HG02588 (cell line): Measurements from ENCODE around the gene CDH23.

Experiments
- ATAC-seq: cut with Tn5 transposase; IDR thresholded peaks from one replicate; pipeline ENCODE4 v1.9.1; 2021; ENCODE audit warnings: mild to moderate bottlenecking, moderate library complexity; ENCODE audit not compliant: unreplicated experiment

CDH23 gene

DNA sequence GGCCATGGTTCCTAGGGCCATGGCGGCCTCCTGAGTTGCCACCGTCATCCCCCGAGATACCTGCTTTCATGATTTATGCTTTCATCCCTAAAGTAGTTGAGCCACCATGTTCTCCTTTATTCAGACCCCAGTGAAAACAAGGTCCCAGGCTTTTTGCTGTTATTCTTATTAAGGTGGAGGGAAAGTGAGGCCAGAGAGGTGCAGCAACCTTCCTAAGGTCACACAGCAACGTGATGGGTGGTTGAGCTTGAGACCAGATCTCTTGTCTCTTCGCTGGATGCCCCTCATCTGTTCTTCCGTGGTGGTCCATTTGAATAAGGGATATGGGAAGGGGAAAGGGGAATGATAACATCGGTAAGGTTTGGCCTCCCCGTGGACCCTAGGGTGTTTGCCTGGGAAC lies 180.6 kb downstream of the CDH23 start:
- ATAC-seq: no peak

DNA sequence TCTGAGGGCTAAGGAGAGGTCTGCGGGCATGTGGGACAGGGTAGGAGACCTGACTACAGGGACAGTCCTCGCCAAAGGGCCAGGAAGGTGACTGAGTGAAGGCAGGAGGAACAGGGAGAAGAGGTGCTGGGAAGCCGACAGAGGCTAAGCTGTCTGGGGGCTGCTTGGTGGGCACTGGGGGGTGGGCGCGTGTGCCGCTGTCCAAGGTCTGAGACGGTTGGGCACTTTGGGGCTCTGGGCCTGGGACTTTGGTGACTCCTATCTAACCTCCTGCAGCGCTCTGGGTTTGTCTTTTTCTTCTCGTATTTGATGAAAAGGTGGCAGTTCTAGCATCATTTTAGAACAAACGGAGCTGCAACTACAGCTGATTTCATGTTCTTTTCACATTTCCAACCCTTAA lies 181.3 kb downstream of the CDH23 start:
- no peak for ATAC-seq

DNA sequence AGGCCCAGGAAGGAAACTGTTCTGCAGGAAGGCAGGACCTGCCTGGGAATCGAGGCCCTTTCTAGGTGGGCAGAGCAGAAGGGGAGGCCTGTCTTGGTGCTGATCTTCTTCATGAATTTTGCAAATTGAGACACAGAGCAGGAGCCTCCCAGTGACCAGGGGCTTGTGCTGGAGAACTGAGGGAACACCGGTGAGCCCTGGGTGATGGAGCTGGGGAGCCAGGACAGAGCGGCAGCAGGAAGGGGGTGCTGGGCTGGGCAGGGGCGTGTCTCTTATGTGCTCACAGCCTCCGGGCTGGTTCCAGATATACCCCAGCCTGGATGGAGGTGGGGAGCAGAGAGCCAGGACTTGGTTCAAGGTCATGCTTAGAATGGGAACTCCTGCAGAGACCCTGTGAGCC lies 182.9 kb downstream of the CDH23 start:
- no peak for ATAC-seq

DNA sequence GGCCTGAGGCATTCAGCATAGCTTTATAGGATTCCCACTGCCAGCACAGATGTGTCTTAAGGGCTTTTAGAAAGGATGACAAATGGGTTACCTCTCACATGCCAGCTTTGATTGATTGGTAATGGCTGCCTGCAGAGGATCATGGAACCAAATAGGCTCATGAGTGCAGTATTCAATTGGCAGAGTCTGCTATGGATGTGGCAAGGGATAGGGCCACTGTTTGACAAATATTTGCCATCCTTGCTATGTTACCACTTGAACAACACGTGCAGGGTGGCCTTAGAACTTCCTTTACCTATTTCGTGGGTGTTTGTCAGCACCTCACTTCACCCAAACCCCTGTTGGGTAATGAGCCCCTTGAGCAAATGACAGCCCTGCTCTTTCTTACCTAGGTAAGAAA lies 183.7 kb downstream of the CDH23 start:
- ATAC-seq: no peak

DNA sequence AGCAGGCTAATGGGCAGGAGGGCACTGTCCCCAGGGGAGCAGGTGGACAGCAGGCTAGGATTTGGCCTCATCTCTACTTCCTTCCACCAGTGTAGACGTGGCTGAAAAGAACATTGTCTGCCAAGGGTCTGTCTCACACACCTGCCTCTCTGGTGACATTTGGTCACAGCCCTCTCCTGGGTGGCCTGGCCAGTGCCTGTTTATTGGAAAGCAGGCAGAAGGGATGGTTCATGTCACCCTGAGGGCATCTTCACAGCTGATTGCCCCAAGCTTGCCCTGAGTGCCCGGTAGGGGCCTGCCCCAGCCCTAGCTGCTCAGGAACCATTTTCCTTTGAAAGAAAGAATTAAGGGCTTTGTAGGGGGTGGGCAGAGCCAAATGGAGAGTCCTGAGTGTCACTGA lies 184.2 kb downstream of the CDH23 start:
- ATAC-seq: no peak

DNA sequence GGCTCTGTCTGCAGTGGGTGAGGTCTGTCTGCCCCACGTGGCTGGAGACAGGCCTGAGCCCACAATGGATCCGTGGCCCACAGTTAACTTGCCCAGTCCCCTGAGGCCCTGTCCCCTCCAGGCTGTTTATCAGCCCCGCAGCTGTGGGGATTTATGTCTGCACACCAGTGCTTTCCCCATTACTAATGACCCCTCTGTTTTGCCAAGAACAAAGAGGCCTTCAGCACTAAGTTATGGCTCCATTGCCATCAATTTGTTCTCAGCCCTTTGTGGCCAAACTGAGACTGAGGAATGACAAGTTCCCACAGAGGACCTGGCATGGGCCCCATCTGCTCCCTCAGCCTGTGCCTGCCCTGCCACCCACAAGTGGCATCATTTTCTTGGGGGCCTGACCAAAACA lies 184.7 kb downstream of the CDH23 start:
- ATAC-seq: no peak

DNA sequence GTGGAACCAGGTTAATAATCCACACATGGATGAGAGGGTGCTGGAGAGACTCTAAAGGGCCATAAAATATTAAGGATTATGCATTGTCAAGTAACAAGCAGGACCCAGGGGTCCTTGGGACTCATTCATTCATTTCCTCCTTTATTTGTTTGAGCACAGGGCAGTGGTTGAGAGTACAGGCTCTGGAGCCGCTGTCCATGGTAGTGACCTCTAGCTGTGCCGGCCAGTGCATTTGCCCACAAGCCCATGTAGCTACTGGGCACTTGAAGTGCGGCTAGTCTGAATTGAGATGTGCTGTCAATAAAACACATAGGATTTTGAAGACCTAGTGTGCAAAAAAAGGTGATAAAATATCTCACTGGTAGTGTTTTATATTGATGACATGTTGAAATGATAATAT lies 185.3 kb downstream of the CDH23 start:
- ATAC-seq: no peak

DNA sequence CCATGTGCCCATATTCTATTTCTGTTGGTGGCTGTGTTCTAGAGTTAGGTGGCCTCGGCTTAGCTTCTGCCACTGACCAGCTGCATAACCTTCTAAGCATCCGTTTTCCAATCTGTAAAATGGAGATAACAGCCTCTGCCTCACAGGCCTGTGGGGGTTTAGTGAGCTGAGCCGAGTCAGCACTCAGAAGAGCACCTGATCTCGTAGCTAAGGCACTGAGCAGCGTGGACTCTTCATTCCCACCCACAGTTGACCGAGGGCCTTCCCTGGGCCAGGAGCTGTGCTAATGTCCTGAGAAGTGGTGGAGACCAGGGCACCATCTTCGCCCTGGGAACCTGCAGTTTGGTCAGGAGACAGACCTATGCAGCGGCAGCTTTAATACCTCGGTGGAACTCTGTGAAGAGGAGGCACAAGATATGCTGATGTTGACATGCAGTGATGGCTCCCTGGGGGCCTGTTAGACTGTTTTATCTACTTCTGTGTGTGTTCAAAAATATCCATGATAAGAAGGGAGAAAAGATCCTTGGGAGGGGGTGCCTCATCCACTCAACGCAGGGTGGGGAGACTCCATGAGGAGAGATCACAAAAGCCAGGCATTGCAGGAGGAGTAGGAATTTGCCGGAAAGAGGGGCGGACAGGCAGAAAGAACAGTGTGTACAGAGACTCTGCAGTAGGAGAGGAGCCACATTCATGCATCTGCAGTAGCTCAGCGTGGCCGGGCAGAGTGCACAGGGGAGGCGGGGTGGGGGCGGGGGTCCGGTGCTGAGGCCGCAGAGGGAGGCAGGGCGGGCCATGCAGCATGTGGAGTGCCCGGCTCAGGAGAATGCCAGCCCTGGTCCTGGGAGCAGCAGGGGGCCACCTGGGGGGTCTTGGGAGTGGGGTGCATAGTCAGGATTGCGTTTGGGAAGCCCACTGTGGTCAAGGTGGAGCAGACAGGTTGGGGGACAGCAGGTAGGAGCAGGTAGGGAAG lies 186.1 kb downstream of the CDH23 start:
- ATAC-seq: no peak

DNA sequence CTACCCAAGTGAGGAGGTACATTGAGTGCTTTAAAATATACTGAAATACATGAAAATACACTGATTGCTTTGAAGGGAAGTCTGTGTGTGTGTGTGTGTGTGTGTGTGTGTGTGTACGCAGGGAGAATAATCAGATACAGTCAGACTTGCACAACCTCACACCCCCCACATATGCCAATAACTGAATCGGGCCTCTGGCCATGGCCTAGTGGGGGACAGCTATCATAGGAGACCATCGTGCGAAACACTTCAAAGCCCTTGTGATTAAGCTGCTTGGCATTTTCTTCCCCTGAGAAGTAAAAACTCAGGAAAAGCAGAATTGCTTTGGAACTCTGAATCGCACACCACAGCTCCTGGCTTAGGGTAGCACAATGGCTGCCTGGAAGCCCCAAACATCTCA lies 187.7 kb downstream of the CDH23 start:
- ATAC-seq: no peak

DNA sequence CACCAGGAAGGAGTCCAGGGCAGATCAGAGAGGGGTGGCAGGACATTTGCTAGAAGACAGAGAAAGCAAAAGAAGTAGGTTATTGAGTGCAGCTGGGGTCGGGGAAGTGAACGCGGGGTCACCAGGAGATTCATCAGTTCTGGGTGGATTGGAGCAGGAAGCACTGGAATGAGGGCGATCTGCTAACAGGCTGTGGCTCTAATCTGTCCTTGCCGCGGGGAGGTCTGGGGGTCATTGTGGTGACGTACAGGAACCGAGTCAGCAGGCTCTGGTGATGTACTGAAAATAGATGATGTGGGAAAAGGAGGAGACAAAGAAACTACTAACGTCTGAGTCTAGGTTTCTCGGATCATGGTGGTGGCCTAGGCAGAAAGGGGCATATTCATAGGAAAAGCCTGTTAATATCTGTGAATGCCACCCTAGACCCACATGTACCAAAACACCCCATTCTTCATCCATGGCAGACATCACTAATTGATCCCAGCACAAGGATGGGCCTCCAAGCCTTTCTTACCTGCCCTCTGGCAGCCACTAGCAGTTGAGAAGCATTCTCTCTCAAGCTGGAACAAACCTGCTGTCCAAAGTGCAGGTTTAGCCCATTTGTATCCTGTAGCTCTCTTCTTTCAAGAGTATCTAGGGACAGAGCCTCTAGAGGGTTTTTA lies 188.3 kb downstream of the CDH23 start:
- ATAC-seq: no peak

DNA sequence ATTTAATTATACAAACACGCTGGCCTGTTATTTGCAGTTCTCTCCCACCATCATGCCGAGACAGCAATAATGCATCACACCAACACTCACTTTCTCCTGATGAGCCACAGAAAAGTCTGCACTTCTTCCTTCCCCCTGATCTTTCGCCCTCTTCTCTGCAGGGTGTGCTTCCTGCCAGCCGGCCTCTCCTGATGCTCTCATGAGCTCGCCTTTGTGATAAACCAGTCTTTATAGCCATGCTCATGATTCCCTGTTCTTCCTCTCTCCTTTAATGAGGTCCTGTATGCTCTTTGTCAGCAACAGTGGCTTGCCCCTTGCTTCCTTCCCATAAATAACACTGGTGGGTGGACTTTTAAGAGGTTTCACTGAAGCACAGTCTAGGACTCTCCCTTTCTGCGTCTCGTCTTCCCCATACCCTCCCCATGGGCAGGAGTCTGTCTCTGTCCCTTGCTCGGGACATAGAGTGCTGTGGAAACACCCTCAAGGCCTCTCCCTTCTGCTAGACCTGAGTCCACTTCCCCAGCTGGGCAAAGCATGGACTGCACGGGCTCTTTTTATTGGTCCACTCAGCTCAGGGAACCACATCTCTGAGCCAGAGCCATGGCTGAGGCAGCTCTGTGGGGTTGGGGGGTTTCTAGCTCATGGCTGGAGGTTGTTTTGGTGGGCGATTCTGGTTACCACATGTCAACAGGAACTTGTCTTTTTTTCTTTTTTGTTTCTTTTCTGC lies 189.0 kb downstream of the CDH23 start:
- ATAC-seq: no peak

DNA sequence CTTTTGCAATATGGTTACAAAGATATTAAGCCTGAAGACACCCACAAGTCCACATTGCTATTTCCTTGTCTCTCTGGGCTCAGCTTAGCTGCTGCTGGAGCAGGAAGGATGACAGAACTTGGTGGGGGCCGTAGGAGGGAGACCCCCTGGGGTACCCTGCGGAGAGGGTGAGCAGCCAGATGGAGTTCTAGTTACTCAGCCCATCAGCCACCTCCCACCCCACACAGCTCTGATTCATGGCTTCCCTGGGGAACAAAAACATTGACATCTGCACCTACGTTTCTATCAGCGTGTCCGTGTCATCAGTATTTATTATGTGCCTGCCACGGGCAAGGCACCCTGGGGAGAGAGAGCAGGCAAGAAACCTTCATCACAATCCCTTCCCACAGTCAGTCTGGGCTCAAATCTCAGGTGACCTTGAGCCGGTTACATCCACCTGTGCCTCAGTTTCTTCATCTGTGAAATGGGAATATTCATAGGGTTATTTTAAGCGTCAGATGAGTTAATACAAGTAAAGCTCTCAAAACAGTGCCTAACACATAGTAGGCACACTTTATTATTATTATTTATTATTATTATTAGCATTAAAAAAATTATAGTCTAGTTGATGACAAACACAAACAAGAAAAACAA lies 191.3 kb downstream of the CDH23 start:
- no peak for ATAC-seq

DNA sequence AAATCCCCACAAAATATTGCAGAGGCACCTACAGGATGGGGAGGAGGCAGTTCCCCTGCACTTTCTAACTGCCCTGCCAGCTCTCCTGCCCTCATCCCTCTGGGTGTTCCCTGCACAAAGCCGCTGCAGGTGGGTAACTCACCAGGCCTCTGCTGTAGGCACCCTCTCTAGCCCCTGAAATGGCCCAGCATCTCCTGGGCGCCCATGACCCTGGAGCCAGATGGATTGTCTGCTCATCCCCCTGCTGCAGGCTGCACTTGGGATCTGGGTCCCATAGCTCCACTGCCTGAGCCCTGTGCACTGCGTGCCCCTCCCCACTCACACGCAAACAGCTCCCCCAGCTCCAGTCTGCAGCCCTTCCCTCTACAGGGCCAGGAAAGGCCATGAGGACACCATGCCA lies 192.0 kb downstream of the CDH23 start:
- ATAC-seq: no peak

DNA sequence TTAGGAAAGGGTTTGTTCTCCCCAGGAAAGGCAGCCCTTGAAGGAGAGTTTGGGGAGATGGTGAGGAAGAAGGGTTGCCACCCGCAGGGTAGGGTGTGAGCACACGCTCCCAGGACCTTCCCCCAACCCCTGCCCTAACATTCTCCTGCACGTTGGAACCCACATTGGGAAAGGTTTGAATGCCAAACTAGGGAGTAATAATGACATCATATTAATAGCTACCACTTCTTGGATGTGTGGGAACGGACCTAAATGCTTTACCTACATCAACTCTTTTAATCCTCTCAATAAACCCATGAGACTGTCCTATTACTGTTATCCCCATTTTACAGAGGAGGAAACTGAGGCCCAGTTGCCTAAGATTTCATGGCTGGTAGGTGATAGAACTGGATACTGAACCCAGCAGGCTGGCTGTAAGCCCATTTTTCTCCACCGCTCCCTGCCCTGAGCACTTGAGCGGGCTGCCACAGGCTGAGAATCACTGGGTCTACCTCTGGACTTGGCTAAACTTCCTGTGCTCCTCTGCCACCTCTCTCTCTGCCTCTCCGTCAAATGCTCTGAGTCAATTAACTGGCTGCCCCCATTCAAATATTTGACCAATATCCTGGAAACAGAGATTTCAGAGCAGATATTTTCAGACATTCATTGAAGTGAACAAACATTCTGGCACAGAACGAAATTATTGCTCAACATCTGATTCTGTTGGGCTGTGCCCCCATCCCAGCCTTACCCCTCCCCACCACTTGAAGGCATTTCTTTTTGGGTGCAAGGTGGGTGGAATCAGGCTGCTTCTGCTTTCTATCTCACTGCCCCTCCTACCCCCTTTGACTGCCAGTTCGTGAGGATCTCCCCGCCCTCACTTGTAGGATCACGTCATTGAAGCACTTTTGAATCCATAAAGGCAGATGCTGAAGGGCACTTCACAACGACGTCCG lies 193.2 kb downstream of the CDH23 start:
- no peak for ATAC-seq

DNA sequence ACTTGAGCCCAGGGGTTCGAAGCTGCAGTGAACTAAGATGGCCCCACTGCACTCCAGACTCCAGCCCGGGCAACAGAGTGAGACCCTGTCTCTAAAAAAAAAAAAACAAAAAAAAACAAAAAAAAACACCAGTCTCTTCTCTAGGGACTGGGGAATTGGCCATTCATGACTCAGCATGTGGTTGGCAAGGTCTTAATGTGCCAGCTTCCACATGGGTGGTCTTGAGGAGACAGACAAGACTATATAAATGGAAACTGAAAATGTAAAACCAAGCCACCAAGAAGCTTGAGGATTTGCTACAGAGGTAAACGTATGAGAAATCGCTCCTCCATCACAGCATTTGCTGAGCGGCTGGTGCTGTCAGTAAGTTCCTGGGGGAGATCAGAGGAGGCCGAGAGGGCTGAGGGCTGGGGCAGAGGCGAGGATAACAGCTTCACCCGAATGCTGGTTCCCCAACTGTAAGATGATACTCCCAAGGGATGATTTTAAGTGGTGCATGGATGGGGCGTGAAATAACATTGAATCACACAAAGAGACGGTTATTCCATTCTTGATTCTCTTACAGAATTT lies 194.1 kb downstream of the CDH23 start:
- ATAC-seq: no peak

DNA sequence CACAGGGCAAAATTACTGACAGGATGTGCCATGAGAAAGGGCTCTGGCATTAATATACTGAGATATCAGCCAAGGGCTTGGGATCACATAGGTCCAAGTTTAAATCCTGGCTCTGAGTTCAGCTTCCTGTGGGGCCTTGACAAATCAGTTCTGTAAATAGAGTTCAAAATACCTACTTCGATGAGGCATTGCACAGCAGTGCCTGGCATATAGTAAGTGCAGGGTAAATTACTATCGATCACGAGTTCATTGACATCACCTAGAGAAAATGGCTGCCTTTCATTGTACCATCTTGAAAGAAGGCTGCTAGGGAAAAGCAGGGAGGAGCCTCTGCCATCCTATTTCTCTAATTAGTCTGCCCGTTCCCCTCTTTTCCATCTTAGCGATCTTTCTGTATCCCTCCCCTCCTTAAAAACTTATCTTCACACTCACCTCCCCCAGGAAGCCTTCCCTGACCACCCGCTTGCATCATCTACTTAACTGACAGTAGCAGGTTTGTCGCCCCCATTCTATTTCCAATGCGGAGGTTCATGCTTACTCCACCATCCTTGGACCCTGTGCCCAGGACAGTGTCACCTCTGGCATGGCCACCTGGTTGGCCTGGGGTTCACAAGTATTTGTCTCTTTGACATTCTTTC lies 198.3 kb downstream of the CDH23 start:
- ATAC-seq: no peak

DNA sequence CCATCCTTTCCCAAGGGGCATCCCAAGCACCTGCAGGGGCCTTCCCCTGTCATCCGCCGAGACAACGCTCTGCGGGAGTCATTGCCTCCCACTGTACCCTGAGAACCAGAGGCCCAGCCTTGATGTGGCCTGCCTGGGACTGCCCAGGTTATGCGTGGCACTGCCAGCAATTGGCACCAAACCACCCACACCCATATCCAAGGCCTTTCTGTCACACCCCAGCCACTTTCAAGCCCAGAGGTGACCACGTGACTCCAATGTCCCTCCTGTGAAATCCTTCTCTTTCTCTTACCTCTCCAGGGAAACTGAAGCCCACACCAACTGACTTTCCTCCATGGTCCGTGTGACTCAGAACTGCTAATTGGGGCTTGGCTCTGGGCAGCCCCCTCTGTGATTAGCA lies 198.9 kb downstream of the CDH23 start:
- ATAC-seq: no peak

DNA sequence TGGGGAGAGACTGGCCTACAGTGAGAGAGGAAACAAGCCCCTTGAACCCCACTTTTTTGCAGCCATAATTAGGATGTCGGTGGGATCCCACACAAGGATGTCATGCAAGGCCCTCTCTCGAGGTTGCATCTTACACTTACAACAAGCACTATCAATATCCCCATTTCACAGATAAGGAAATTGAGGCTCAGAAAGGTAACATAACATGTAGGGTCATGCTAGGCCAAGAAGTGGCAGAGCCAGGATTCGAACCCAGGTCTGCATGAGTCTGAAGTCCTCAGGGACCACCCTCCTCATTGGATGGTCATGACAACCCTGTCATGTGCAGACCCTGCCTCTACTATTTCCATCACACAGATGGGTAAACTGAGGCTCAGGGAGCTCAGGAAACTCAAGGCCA lies 199.4 kb downstream of the CDH23 start:
- ATAC-seq: no peak

DNA sequence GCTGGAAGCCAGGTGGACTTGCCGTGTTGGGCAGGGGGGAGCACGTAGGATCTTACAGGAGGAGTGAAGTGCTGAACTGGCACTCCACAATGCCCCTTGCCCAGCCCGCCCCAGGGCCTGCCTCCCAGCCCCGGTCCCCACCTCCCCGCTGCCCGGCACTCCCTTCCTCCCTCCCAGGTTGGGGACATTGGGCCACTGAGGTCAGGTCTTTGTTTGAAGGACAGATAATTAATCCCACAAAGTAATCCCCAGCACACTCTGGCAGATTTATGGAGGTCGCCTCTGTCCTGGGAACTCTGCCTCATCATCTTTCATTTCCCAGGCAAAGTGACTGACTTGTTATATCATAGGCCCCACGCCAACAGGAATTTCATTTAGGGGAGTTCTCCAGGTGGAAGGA lies 200.0 kb downstream of the CDH23 start:
- ATAC-seq: no peak
